HL-60 (cell line): Measurements from ENCODE around the gene TCAP.
A peak's percentile ranks its signal among the peaks of the same experiment; 100 is the strongest.

Source experiments
- DNase-seq, 2 experiments: peaks; one replicate each; pipeline ENCODE4 v3.0.0-alpha.2; 2010 to 2020; ENCODE audit warnings: low read depth in 1 of 2, low spot score in 1 of 2
- H3K27ac ChIP-seq: fragments of 250-450 bp; sonication (Bioruptor Pico); replicated peaks from 2 replicates; pipeline ENCODE4 v1.5.1; 2020; ENCODE audit warnings: mild to moderate bottlenecking, moderate library complexity
- H3K27me3 ChIP-seq: fragments of 250-450 bp; sonication (Bioruptor Pico); 2 replicates; pipeline ENCODE4 v1.5.1; 2021; ENCODE audit warnings: mild to moderate bottlenecking, moderate library complexity; ENCODE audit not compliant: insufficient read depth, poor library complexity, severe bottlenecking
- H3K4me3 ChIP-seq: replicated peaks from 2 replicates; pipeline ENCODE4 v1.5.1; 2011; ENCODE audit warnings: mild to moderate bottlenecking, control low read depth, low read length; ENCODE audit not compliant: insufficient read depth
- GABPA ChIP-seq: IDR thresholded peaks from 2 replicates; pipeline ENCODE4 v1.6.1; 2012; ENCODE audit warnings: low read depth
- POLR2AphosphoS5 ChIP-seq: IDR thresholded peaks from 2 replicates; pipeline ENCODE4 v1.6.1; 2012; ENCODE audit warnings: low read depth
- SPI1 ChIP-seq: IDR thresholded peaks from 2 replicates; pipeline ENCODE4 v1.6.1; 2012; ENCODE audit warnings: low read depth, mild to moderate bottlenecking, borderline replicate concordance
- TF ChIP-seq, protein P1 (sequence below): IDR thresholded peaks from 2 replicates; pipeline ENCODE4 v1.6.1; 2012; ENCODE audit warnings: low read depth; ENCODE audit not compliant: insufficient replicate concordance
- TF ChIP-seq, protein P2 (sequence below): IDR thresholded peaks from one replicate; pipeline ENCODE4 v1.5.1; 2011; ENCODE audit warnings: low read length, control low read depth, inconsistent platforms; ENCODE audit not compliant: insufficient read depth

The TCAP gene

DNA sequence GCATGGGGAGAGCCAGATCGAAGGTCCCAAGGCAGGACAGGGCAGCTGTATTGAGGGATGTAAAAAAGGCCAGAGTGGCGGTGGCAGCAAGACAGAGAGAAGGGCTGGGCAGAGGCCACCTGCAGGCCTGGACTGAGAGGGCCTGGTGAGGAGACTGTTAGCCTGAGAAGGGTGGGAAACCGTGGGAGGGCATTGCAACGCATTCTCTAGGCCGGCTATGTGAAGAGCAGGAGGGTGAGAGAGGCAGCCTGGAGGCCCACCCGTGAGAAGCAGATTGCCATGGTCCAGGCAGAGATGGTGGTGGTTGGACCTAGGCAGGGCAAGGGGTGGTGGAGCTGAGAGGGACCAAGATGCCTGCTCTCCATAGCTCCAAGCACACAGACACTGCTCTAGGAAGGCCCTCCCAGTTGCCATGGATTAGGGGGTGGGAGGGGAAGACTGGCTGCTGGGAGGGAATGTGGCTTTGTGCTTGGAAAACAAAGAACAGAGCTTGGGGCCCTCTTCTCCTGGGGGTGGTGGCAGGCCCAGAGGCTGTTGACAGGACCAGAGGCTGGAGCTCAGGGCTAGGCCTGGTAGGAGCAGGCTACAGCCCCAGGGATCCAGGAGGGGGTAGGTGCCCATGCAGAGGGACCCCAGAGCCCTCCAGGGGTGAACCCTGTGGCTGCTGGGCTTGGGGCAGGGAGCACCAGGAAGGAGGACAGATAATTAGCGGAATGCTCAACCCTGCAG lies 12.4 kb upstream of the TCAP start:
- Histone ChIP-seq H3K4me3 (no peak overlapping the region), H3K27ac (no peak overlapping the region), H3K27me3 (no peaks in the 10 kb centered on the region)
- DNase-seq, result no peak
- TF ChIP-seq, protein P1, sequence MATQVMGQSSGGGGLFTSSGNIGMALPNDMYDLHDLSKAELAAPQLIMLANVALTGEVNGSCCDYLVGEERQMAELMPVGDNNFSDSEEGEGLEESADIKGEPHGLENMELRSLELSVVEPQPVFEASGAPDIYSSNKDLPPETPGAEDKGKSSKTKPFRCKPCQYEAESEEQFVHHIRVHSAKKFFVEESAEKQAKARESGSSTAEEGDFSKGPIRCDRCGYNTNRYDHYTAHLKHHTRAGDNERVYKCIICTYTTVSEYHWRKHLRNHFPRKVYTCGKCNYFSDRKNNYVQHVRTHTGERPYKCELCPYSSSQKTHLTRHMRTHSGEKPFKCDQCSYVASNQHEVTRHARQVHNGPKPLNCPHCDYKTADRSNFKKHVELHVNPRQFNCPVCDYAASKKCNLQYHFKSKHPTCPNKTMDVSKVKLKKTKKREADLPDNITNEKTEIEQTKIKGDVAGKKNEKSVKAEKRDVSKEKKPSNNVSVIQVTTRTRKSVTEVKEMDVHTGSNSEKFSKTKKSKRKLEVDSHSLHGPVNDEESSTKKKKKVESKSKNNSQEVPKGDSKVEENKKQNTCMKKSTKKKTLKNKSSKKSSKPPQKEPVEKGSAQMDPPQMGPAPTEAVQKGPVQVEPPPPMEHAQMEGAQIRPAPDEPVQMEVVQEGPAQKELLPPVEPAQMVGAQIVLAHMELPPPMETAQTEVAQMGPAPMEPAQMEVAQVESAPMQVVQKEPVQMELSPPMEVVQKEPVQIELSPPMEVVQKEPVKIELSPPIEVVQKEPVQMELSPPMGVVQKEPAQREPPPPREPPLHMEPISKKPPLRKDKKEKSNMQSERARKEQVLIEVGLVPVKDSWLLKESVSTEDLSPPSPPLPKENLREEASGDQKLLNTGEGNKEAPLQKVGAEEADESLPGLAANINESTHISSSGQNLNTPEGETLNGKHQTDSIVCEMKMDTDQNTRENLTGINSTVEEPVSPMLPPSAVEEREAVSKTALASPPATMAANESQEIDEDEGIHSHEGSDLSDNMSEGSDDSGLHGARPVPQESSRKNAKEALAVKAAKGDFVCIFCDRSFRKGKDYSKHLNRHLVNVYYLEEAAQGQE, result no peak
- TF ChIP-seq POLR2AphosphoS5 (no peak), SPI1 (no peak), GABPA (no peak)
- TF ChIP-seq, protein P2, sequence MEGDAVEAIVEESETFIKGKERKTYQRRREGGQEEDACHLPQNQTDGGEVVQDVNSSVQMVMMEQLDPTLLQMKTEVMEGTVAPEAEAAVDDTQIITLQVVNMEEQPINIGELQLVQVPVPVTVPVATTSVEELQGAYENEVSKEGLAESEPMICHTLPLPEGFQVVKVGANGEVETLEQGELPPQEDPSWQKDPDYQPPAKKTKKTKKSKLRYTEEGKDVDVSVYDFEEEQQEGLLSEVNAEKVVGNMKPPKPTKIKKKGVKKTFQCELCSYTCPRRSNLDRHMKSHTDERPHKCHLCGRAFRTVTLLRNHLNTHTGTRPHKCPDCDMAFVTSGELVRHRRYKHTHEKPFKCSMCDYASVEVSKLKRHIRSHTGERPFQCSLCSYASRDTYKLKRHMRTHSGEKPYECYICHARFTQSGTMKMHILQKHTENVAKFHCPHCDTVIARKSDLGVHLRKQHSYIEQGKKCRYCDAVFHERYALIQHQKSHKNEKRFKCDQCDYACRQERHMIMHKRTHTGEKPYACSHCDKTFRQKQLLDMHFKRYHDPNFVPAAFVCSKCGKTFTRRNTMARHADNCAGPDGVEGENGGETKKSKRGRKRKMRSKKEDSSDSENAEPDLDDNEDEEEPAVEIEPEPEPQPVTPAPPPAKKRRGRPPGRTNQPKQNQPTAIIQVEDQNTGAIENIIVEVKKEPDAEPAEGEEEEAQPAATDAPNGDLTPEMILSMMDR, result no peak

DNA sequence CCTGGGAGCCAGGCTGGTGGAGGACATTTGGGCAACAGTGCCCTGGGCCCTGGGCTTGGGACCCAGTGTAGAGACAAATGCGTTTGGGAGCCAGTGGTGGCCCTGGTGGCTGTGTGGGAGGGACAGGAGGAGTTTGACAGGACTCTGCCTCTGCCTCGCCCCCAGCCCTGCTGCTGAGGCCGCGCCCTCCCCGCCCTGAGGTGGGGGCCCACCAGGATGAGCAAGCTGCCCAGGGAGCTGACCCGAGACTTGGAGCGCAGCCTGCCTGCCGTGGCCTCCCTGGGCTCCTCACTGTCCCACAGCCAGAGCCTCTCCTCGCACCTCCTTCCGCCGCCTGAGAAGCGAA lies 11.9 kb upstream of the TCAP start:
- TF ChIP-seq, protein P2, result no peak
- TF ChIP-seq POLR2AphosphoS5 (no peak), GABPA (no peak), SPI1 (no peak)
- TF ChIP-seq, protein P1, result no peak
- DNase-seq, result no peak
- Histone ChIP-seq H3K27me3 (no peaks in the 10 kb centered on the region), H3K27ac (no peak overlapping the region), H3K4me3 (no peak overlapping the region)

DNA sequence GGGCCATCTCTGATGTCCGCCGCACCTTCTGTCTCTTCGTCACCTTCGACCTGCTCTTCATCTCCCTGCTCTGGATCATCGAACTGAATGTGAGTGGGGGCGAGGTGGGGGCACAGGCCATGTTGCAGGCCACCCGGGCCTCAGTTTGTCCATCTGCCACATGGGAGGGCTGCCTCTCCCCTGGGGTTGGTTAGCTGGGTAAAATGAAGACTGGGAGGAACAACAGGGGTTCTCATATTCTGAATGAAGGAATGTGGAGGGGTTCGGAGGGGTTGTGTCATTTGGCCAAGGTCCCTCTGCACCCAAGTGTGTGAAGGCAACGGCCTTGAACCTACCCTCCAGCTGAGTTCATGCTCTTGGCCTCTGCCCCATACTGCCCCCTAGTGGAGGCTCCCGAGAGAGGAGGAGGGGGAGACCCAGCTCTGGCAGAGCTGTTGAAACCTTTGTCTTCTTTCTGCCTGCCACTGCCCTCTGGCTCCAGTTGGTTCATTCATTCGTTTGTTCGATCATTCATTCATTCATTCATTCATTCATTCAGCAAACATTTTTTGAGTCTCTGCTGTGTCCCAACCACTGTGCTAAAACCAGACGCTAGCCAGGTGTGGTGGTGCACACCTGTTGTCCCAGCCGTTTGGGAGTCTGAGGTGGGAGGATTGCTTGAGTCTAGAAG lies 11.4 kb upstream of the TCAP start:
- Histone ChIP-seq H3K27me3 (no peaks in the 10 kb centered on the region), H3K4me3 (no peak overlapping the region), H3K27ac (no peak overlapping the region)
- TF ChIP-seq SPI1 (no peak), GABPA (no peak), POLR2AphosphoS5 (no peak)
- TF ChIP-seq, protein P2, result peak; percentile 96
- TF ChIP-seq, protein P1, result no peak
- DNase-seq, result peak; percentile 59 to 80
